Suprapubic skin (tissue), 3 donors: Measurements from ENCODE around the gene ULK4.

Source experiments
- EP300 ChIP-seq: sonication (generic); formaldehyde crosslinking; IDR thresholded peaks from one replicate; pipeline ENCODE4 v1.6.1; 2017; ENCODE audit warnings: antibody characterized with exemption
- POLR2A ChIP-seq, 2 donors: fragments of 450-650 bp; IDR thresholded peaks; one replicate each; pipeline ENCODE4 v1.6.1; 2017; ENCODE audit warnings: antibody characterized with exemption in 2 of 2, mild to moderate bottlenecking in 2 of 2, moderate library complexity in 2 of 2
- TF ChIP-seq, protein P1 (sequence below), 2 donors: fragments of 200-600 bp in 1 of 2; fragments of 450-650 bp in 1 of 2; sonication (generic) in 1 of 2; IDR thresholded peaks; one replicate each; pipeline ENCODE4 v1.5.1; 2016 to 2019; ENCODE audit warnings: antibody characterized with exemption in 2 of 2, mild to moderate bottlenecking in 1 of 2, moderate library complexity in 1 of 2

- TF ChIP-seq, protein P1, sequence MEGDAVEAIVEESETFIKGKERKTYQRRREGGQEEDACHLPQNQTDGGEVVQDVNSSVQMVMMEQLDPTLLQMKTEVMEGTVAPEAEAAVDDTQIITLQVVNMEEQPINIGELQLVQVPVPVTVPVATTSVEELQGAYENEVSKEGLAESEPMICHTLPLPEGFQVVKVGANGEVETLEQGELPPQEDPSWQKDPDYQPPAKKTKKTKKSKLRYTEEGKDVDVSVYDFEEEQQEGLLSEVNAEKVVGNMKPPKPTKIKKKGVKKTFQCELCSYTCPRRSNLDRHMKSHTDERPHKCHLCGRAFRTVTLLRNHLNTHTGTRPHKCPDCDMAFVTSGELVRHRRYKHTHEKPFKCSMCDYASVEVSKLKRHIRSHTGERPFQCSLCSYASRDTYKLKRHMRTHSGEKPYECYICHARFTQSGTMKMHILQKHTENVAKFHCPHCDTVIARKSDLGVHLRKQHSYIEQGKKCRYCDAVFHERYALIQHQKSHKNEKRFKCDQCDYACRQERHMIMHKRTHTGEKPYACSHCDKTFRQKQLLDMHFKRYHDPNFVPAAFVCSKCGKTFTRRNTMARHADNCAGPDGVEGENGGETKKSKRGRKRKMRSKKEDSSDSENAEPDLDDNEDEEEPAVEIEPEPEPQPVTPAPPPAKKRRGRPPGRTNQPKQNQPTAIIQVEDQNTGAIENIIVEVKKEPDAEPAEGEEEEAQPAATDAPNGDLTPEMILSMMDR (IDR thresholded peaks at IDR 0.05), result no peak
- no peak for TF ChIP-seq POLR2A (IDR thresholded peaks at IDR 0.05)
- TF ChIP-seq EP300, result no peak
Observed at GRCh38 chr3:41579861-41580260, 382.0 kb downstream of the ULK4 start.
